ENCODE measurements around the gene GALNT10. TPM values are rescaled to one million over a fixed set of nuclear protein-coding genes. Genes with fewer than 3 reads are reported as not detected.
"Not testable (repeated sequence)": the region's sequence is repeated elsewhere in the genome, so short reads cannot be mapped to it uniquely, and the experiment has no call there.

GALNT10 gene
- total RNA-seq, 1 donor from 2014 or later: 57.6 TPM

DNA sequence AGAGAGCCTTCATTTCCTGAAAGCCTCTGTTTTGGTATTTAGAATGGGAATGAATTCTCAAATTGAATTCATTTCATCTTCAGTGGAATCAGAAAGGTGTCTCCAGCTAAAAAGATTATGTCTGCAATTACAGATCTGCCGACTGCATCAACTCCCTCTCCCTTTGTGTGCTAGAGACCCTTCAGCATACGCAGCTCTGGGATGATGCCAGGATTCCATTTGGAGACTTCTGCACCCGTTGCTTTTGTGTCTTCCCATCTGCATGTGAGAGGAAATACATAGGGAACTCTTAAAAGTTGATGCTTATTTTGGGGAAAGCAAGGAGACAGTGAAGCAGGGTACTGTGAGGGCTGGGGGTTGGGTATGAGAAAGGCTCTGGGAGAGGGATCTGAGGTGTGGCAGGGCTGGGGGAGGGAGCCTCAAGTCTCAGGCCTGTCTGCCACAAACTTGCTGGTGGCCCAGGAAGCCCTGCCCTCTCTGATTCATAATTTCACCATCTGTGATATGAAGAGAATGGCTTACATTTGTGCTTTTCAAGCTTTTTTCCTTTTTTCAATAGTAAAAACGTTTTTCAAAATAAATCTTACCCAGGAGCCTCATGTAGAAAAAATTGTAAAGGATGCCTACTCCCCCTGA is 165.6 kb downstream of the GALNT10 start:
- peaks cover 3% of the 10 kb centered on the region for H3K36me3 ChIP-seq
- H3K4me3 ChIP-seq: no peak overlapping the region
- DNase-seq: no peak
- H3K27me3 ChIP-seq (ENCODE audit: low read depth): no peaks in the 10 kb centered on the region
- TF ChIP-seq, protein P1, sequence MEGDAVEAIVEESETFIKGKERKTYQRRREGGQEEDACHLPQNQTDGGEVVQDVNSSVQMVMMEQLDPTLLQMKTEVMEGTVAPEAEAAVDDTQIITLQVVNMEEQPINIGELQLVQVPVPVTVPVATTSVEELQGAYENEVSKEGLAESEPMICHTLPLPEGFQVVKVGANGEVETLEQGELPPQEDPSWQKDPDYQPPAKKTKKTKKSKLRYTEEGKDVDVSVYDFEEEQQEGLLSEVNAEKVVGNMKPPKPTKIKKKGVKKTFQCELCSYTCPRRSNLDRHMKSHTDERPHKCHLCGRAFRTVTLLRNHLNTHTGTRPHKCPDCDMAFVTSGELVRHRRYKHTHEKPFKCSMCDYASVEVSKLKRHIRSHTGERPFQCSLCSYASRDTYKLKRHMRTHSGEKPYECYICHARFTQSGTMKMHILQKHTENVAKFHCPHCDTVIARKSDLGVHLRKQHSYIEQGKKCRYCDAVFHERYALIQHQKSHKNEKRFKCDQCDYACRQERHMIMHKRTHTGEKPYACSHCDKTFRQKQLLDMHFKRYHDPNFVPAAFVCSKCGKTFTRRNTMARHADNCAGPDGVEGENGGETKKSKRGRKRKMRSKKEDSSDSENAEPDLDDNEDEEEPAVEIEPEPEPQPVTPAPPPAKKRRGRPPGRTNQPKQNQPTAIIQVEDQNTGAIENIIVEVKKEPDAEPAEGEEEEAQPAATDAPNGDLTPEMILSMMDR (IDR thresholded peaks at IDR 0.05): no peak
- H3K27ac ChIP-seq: no peak overlapping the region
- no peaks in the 10 kb centered on the region for H3K9me3 ChIP-seq
- ATAC-seq: no peak
- H3K4me1 ChIP-seq: no peaks in the 10 kb centered on the region
- intact Hi-C loops (cut with DNase I): no loop called here

DNA sequence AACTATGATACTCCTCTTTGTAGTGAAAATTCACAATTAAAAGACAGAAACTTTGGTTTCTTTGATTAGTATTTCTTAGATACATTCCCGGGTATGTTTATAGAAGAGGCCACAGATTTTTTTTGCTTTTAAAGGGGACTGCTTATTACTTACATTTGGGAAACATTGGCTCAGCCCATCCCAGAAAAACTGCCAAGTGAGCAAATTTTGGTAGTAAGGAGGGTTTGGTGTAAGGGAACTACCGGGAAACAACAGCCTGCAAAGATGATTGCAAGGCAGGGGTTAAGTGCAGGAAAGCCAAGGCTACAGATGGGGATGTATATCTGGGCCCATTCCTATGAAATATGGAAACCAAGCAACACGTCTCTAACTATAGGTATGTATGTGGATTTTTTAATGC is 166.4 kb downstream of the GALNT10 start:
- intact Hi-C loops (cut with DNase I): no loop called here
- DNase-seq (no peak), ATAC-seq (no peak)

DNA sequence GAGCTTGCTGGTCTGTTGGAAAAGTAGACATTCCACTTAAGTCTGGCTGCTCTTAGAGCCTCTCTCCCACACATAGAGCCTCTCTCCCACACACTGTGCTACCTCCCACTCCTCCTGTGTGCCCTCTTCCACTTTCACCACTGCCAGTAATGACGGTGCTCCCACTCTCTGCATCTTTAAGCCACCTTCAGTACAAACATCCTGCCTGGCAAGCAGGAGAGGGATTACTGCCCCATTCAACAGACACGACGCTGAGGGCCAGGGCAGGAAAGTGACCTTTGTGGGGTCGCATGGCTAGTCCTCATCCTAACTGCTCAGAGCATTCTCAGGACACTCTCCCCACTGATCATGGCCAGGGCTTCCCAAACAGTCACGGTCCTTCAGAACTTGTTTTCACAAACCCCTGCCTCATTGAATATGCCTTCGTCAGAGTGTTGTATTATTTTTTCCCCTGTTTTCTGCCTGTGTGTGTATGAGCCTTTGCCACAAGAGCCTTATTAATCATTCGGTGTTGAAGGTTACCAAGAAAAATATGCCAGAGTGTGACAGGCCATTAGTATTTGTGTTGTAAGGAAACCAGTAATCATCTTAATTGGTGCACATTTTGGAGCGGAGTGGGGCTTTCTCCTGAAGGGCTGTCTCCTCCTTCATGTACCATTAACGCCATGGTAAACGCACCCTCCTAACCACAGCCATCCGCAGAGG is 168.1 kb downstream of the GALNT10 start:
- ATAC-seq (no peak), DNase-seq (no peak)
- no peaks in the 10 kb centered on the region for H3K27me3 ChIP-seq (ENCODE audit: low read depth)
- intact Hi-C loops (cut with DNase I): no loop called here
- H3K9me3 ChIP-seq: no peaks in the 10 kb centered on the region
- H3K36me3 ChIP-seq: peaks cover 3% of the 10 kb centered on the region
- no peak overlapping the region for H3K4me3 ChIP-seq
- no peaks in the 10 kb centered on the region for H3K4me1 ChIP-seq
- no peak overlapping the region for H3K27ac ChIP-seq
- TF ChIP-seq, protein P1 (IDR thresholded peaks at IDR 0.05): no peak

More for the DNA sequence above, 166.4 kb downstream of the GALNT10 start:
- Histone ChIP-seq H3K27ac (no peak overlapping the region), H3K9me3 (no peaks in the 10 kb centered on the region), H3K27me3 (ENCODE audit: low read depth) (no peaks in the 10 kb centered on the region), H3K4me3 (no peak overlapping the region), H3K4me1 (no peaks in the 10 kb centered on the region), H3K36me3 (peaks cover 3% of the 10 kb centered on the region)
- TF ChIP-seq, protein P1 (IDR thresholded peaks at IDR 0.05): no peak

DNA sequence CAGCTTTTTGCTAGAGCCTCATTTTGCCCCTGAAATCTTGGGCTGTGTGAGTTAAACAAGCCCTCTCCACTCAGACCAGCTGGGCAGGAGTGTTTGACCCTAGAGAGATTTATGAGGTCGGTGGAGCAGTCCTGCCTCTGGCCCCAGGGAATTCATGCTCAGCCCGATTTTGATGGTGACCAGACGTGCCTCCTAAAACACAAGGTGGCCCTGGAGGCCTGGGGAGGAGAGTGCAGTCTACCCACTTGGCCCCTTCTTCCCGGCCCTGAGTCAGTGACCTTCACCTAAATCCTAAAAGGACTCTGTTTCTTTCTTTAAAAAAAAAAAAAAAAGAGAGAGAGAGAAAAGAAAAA is 168.7 kb downstream of the GALNT10 start:
- Histone ChIP-seq H3K4me3 (no peak overlapping the region), H3K27me3 (ENCODE audit: low read depth) (no peaks in the 10 kb centered on the region), H3K27ac (no peak overlapping the region), H3K36me3 (peaks cover 7% of the 10 kb centered on the region), H3K9me3 (no peaks in the 10 kb centered on the region), H3K4me1 (no peaks in the 10 kb centered on the region)
- ATAC-seq (no peak), DNase-seq (no peak)
- intact Hi-C loops (cut with DNase I): no loop called here
- TF ChIP-seq, protein P1 (IDR thresholded peaks at IDR 0.05): no peak

- not testable (repeated sequence) for H3K27me3 ChIP-seq (ENCODE audit: low read depth)
These were observed 169.7 kb downstream of the GALNT10 start for GRCh38 chr5:154360241-154360640.

DNA sequence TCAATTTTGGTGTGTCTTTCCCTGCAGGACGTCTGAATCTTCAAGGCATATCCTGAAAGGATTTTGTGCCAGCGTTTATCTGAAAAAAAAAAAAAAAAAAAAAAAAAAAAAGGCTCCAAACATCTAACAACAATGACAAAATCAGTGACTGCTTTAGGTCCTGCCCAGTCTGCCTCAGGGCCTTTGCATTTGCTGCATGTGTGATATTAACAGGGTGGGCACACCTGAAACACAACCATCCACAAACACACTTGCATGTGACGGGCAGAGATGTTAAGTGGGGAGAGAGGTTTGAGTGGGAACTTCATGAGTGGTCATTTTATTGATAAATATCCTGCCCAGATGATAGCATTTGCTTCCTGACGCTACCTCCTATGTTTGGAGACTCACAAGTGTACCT is 172.9 kb downstream of the GALNT10 start:
- no peak for ATAC-seq
- H3K36me3 ChIP-seq: peaks cover 7% of the 10 kb centered on the region
- H3K4me1 ChIP-seq: peaks cover 14% of the 10 kb centered on the region
- H3K4me3 ChIP-seq: no peak overlapping the region
- intact Hi-C loops (cut with DNase I): no loop called here
- TF ChIP-seq, protein P1 (IDR thresholded peaks at IDR 0.05): no peak
- H3K27me3 ChIP-seq (ENCODE audit: low read depth): no peaks in the 10 kb centered on the region
- no peaks in the 10 kb centered on the region for H3K9me3 ChIP-seq
- no peak for DNase-seq
- no peak overlapping the region for H3K27ac ChIP-seq

More at GRCh38 chr5:154360241-154360640, 169.7 kb downstream of the GALNT10 start:
- ATAC-seq; H3K36me3 ChIP-seq; intact Hi-C loops (cut with DNase I); H3K9me3 ChIP-seq; DNase-seq; H3K27ac ChIP-seq; H3K4me3 ChIP-seq; H3K4me1 ChIP-seq: not testable (repeated sequence)

All from lower lobe of right lung (tissue), 2 donors.